HG03521 (cell line): ENCODE results near the gene GOLGA6D.
"Not testable (repeated sequence)": the region's sequence is repeated elsewhere in the genome, so short reads cannot be mapped to it uniquely, and the experiment has no call there.

Experiments used
- ATAC-seq: cut with Tn5 transposase; IDR thresholded peaks from one replicate; pipeline ENCODE4 v1.9.1; 2021; ENCODE audit warnings: mild to moderate bottlenecking, moderate library complexity; ENCODE audit not compliant: unreplicated experiment

GOLGA6D gene

GRCh38 chr15:75332093-75332492 lies 49.5 kb downstream of the GOLGA6D start:
- not testable (repeated sequence) for ATAC-seq

DNA sequence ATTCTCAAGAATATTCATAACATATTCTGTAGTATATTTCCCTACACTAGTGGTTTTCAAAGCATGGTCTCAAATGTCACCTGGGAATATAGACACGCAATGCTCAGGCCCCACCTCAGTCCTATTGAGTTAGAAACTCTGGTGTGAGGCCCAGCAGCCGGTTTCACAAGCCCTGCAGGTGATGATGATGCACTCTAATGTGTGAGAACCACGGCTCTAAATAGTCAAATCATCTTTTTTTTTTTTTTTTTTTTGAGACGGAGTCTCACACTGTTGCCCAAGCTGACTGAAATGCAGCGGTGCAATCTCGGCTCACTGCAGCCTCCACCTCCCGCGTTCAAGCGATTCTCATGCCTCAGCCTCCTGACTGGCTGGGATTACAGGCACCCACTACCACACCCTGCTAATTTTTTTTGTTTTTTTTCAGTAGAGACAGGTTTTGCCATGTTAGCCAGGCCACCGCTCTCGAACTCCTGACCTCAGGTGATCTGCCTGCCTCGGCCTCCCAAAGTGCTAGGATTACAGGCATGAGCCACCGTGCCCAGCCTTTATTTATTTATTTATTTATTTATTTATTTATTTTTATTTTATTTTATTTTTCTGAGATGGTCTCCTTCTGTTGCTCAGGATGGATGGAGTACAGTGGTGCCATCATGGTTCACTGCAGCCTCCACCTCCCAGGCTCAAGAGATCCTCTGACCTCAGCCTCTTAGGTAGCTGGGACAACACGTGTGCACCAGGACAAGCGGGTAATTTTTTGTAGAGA lies 51.2 kb downstream of the GOLGA6D start:
- ATAC-seq = peak; percentile 44

DNA sequence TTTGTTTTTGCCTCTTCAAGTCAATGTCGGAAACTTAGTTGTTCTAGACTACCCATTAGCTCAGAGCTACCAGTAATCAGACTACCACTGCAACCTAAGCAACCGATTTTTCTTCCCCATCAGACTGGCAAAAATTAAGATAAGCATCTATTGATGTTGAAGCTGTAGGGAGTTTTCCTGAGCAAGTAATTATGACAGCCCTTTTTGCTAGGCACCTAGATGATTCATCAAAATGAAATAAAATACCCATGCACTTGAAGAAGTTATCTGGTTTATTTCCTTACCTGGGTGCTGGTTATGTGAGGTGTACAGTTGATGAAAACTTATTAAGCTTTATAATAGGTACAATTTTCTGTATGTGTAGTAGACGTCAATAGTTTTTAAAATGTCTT lies 52.7 kb downstream of the GOLGA6D start:
- no peak for ATAC-seq

GRCh38 chr15:75335705-75336355 lies 53.2 kb downstream of the GOLGA6D start, which contains the start of gene COMMD4:
Gene COMMD4, plus strand, starts transcription at chr15:75336063. Its CDS starts 27 bp downstream, at chr15:75336090.
- no peak for ATAC-seq

GRCh38 chr15:75338661-75339240 lies 56.1 kb downstream of the GOLGA6D start:
- ATAC-seq = no peak

DNA sequence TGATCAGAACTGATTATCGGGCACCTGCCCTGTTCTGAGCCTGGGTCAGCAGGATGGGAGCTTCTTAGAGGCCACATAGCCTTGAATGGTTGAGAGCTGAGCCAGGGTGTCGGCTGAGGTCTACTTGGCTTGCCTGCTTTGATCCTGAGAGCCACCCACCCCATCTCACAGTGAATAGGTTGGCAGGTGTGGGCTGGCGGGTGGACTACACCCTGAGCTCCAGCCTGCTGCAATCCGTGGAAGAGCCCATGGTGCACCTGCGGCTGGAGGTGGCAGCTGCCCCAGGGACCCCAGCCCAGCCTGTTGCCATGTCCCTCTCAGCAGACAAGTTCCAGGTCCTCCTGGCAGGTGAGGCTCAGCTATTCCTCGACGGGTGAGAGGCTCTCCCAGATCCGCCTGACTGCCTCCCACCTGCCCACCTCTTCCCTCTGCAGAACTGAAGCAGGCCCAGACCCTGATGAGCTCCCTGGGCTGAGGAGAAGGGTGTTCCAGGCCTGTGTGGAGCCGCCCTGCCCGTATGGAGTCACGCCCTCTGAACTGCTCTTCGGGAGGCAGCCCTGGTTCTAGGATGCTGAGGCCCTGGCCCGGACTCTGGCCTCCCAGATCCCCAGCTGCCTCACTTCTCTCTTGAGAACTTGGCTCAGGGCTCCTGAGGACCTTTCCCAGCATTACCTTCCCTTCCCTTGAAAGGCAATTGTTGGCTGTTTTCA lies 57.1 kb downstream of the GOLGA6D start:
- no peak for ATAC-seq

DNA sequence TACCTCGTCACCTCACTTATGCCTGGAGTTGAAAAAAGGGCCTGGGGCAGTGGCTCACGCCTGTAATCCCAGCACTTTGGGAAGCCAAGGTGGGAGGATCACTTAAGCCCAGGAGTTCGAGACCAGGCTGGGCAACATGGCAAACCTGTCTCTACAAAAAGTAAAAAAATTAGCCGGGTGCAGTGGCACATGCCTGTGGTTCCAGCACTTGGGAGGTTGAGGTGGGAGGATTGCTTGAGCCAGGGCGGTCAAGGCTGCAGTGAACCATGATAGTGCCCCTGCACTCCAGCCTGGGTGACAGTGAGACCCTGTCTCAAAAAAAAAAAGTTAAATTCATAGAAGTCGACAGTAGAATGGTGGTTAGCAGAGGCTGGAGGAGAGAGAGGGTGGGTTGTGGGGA lies 59.6 kb downstream of the GOLGA6D start:
- ATAC-seq = no peak

- ATAC-seq = not testable (repeated sequence)
Observed at GRCh38 chr15:75343953-75344352, 61.3 kb downstream of the GOLGA6D start.
